Measurements from ENCODE around the gene TRPM3. TPM values are rescaled to one million over a fixed set of nuclear protein-coding genes. Genes with fewer than 3 reads are reported as not detected.
A peak's percentile ranks its signal among the peaks of the same experiment; 100 is the strongest.

The TRPM3 gene
- total RNA-seq, 1 experiment from 2014 or later = 5.4 TPM

DNA sequence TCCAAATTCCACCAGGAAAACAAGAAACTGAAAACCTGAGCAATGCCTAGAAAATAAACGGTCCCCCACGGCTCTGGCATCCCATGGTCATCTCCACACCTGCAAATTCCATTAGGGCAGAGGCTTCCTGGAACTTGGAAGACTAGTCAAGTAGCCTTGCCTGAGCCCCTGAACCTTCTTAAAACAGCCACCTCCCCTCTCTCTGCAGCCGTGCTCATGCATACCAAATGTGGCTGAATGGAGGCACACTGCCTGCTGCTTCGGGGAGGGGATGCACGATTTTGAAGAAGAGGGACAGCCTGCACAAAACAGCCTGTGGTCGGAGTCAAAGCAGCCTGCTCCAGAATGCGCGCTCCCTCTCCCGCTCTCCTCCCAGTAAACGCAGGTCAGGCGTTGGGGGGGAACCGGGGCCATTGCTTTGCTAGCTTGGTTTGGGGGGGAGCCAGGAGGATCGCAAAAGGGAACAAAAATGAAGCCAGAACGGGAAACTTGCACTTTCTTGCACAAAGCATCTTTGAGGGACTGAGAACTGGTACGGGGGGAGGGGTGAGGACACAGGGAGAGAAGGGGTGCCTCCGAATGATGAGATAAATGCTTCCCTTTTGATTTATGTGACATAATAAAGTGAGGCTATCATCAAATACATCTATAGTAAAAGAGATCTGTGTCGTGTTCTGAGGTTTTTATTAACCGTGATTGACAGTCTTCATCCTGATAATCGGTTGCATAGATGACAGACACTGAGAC is at the start of gene TRPM3 (continued):
- 0 out of 2 replicates have a peak, but pooled peaks have one; percentile 40 for TF ChIP-seq KAT7 (CRISPR knock-in tag; IDR thresholded peaks at IDR 0.05; ENCODE audit: borderline replicate concordance)
- TF ChIP-seq, protein P1, sequence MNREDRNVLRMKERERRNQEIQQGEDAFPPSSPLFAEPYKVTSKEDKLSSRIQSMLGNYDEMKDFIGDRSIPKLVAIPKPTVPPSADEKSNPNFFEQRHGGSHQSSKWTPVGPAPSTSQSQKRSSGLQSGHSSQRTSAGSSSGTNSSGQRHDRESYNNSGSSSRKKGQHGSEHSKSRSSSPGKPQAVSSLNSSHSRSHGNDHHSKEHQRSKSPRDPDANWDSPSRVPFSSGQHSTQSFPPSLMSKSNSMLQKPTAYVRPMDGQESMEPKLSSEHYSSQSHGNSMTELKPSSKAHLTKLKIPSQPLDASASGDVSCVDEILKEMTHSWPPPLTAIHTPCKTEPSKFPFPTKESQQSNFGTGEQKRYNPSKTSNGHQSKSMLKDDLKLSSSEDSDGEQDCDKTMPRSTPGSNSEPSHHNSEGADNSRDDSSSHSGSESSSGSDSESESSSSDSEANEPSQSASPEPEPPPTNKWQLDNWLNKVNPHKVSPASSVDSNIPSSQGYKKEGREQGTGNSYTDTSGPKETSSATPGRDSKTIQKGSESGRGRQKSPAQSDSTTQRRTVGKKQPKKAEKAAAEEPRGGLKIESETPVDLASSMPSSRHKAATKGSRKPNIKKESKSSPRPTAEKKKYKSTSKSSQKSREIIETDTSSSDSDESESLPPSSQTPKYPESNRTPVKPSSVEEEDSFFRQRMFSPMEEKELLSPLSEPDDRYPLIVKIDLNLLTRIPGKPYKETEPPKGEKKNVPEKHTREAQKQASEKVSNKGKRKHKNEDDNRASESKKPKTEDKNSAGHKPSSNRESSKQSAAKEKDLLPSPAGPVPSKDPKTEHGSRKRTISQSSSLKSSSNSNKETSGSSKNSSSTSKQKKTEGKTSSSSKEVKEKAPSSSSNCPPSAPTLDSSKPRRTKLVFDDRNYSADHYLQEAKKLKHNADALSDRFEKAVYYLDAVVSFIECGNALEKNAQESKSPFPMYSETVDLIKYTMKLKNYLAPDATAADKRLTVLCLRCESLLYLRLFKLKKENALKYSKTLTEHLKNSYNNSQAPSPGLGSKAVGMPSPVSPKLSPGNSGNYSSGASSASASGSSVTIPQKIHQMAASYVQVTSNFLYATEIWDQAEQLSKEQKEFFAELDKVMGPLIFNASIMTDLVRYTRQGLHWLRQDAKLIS (CRISPR knock-in tag; IDR thresholded peaks at IDR 0.05; ENCODE audit: borderline replicate concordance) = no peak
- TF ChIP-seq, protein P2, sequence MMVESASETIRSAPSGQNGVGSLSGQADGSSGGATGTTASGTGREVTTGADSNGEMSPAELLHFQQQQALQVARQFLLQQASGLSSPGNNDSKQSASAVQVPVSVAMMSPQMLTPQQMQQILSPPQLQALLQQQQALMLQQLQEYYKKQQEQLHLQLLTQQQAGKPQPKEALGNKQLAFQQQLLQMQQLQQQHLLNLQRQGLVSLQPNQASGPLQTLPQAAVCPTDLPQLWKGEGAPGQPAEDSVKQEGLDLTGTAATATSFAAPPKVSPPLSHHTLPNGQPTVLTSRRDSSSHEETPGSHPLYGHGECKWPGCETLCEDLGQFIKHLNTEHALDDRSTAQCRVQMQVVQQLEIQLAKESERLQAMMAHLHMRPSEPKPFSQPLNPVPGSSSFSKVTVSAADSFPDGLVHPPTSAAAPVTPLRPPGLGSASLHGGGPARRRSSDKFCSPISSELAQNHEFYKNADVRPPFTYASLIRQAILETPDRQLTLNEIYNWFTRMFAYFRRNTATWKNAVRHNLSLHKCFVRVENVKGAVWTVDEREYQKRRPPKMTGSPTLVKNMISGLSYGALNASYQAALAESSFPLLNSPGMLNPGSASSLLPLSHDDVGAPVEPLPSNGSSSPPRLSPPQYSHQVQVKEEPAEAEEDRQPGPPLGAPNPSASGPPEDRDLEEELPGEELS (CRISPR knock-in tag; IDR thresholded peaks at IDR 0.05) = no peak
- TF ChIP-seq, protein P3, sequence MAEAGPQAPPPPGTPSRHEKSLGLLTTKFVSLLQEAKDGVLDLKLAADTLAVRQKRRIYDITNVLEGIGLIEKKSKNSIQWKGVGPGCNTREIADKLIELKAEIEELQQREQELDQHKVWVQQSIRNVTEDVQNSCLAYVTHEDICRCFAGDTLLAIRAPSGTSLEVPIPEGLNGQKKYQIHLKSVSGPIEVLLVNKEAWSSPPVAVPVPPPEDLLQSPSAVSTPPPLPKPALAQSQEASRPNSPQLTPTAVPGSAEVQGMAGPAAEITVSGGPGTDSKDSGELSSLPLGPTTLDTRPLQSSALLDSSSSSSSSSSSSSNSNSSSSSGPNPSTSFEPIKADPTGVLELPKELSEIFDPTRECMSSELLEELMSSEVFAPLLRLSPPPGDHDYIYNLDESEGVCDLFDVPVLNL (CRISPR knock-in tag; IDR thresholded peaks at IDR 0.05; ENCODE audit: borderline replicate concordance, low read depth) = no peak
- TF ChIP-seq ZNF423 (CRISPR knock-in tag; IDR thresholded peaks at IDR 0.05) = no peak
- TF ChIP-seq, protein P4, sequence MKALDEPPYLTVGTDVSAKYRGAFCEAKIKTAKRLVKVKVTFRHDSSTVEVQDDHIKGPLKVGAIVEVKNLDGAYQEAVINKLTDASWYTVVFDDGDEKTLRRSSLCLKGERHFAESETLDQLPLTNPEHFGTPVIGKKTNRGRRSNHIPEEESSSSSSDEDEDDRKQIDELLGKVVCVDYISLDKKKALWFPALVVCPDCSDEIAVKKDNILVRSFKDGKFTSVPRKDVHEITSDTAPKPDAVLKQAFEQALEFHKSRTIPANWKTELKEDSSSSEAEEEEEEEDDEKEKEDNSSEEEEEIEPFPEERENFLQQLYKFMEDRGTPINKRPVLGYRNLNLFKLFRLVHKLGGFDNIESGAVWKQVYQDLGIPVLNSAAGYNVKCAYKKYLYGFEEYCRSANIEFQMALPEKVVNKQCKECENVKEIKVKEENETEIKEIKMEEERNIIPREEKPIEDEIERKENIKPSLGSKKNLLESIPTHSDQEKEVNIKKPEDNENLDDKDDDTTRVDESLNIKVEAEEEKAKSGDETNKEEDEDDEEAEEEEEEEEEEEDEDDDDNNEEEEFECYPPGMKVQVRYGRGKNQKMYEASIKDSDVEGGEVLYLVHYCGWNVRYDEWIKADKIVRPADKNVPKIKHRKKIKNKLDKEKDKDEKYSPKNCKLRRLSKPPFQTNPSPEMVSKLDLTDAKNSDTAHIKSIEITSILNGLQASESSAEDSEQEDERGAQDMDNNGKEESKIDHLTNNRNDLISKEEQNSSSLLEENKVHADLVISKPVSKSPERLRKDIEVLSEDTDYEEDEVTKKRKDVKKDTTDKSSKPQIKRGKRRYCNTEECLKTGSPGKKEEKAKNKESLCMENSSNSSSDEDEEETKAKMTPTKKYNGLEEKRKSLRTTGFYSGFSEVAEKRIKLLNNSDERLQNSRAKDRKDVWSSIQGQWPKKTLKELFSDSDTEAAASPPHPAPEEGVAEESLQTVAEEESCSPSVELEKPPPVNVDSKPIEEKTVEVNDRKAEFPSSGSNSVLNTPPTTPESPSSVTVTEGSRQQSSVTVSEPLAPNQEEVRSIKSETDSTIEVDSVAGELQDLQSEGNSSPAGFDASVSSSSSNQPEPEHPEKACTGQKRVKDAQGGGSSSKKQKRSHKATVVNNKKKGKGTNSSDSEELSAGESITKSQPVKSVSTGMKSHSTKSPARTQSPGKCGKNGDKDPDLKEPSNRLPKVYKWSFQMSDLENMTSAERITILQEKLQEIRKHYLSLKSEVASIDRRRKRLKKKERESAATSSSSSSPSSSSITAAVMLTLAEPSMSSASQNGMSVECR (CRISPR knock-in tag; IDR thresholded peaks at IDR 0.05; ENCODE audit: borderline replicate concordance) = peak; percentile 76; the same call in 1 of the 2 replicates
- TF ChIP-seq ZNF416 (CRISPR knock-in tag; IDR thresholded peaks at IDR 0.05) = no peak
- TF ChIP-seq, protein P5, sequence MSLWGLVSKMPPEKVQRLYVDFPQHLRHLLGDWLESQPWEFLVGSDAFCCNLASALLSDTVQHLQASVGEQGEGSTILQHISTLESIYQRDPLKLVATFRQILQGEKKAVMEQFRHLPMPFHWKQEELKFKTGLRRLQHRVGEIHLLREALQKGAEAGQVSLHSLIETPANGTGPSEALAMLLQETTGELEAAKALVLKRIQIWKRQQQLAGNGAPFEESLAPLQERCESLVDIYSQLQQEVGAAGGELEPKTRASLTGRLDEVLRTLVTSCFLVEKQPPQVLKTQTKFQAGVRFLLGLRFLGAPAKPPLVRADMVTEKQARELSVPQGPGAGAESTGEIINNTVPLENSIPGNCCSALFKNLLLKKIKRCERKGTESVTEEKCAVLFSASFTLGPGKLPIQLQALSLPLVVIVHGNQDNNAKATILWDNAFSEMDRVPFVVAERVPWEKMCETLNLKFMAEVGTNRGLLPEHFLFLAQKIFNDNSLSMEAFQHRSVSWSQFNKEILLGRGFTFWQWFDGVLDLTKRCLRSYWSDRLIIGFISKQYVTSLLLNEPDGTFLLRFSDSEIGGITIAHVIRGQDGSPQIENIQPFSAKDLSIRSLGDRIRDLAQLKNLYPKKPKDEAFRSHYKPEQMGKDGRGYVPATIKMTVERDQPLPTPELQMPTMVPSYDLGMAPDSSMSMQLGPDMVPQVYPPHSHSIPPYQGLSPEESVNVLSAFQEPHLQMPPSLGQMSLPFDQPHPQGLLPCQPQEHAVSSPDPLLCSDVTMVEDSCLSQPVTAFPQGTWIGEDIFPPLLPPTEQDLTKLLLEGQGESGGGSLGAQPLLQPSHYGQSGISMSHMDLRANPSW (CRISPR knock-in tag; conservative IDR thresholded peaks at IDR 0.05; ENCODE audit: low read depth) = no peak
- TF ChIP-seq ZNF317 (CRISPR knock-in tag; IDR thresholded peaks at IDR 0.05; ENCODE audit: borderline replicate concordance, low read depth) = no peak
- TF ChIP-seq EMX1 (CRISPR knock-in tag; IDR thresholded peaks at IDR 0.05) = no peak
- TF ChIP-seq ZNF396 (CRISPR knock-in tag; IDR thresholded peaks at IDR 0.05; ENCODE audit: borderline replicate concordance) = no peak
- TF ChIP-seq TEAD1 (CRISPR knock-in tag; IDR thresholded peaks at IDR 0.05) = peak; percentile 82; the same call in 1 of the 2 replicates
- TF ChIP-seq GRHL2 (CRISPR knock-in tag; IDR thresholded peaks at IDR 0.05; ENCODE audit: insufficient replicate concordance, severe bottlenecking) = no peak
- TF ChIP-seq, protein P6, sequence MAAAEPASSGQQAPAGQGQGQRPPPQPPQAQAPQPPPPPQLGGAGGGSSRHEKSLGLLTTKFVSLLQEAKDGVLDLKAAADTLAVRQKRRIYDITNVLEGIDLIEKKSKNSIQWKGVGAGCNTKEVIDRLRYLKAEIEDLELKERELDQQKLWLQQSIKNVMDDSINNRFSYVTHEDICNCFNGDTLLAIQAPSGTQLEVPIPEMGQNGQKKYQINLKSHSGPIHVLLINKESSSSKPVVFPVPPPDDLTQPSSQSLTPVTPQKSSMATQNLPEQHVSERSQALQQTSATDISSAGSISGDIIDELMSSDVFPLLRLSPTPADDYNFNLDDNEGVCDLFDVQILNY (CRISPR knock-in tag; IDR thresholded peaks at IDR 0.05) = no peak
- TF ChIP-seq SMAD4 (CRISPR knock-in tag; IDR thresholded peaks at IDR 0.05) = no peak
- TF ChIP-seq, protein P7, sequence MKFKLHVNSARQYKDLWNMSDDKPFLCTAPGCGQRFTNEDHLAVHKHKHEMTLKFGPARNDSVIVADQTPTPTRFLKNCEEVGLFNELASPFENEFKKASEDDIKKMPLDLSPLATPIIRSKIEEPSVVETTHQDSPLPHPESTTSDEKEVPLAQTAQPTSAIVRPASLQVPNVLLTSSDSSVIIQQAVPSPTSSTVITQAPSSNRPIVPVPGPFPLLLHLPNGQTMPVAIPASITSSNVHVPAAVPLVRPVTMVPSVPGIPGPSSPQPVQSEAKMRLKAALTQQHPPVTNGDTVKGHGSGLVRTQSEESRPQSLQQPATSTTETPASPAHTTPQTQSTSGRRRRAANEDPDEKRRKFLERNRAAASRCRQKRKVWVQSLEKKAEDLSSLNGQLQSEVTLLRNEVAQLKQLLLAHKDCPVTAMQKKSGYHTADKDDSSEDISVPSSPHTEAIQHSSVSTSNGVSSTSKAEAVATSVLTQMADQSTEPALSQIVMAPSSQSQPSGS (CRISPR knock-in tag; IDR thresholded peaks at IDR 0.05; ENCODE audit: borderline replicate concordance, low read depth) = no peak
- TF ChIP-seq, protein P8, sequence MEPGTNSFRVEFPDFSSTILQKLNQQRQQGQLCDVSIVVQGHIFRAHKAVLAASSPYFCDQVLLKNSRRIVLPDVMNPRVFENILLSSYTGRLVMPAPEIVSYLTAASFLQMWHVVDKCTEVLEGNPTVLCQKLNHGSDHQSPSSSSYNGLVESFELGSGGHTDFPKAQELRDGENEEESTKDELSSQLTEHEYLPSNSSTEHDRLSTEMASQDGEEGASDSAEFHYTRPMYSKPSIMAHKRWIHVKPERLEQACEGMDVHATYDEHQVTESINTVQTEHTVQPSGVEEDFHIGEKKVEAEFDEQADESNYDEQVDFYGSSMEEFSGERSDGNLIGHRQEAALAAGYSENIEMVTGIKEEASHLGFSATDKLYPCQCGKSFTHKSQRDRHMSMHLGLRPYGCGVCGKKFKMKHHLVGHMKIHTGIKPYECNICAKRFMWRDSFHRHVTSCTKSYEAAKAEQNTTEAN (CRISPR knock-in tag; IDR thresholded peaks at IDR 0.05) = no peak
- TF ChIP-seq, protein P9, sequence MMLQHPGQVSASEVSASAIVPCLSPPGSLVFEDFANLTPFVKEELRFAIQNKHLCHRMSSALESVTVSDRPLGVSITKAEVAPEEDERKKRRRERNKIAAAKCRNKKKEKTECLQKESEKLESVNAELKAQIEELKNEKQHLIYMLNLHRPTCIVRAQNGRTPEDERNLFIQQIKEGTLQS (CRISPR knock-in tag; conservative IDR thresholded peaks at IDR 0.05) = no peak

Measured in WTC11 (cell line).